GM21825 (cell line): Measurements from ENCODE around the gene AGL.
"Not testable (repeated sequence)": the region's sequence is repeated elsewhere in the genome, so short reads cannot be mapped to it uniquely, and the experiment has no call there.

ENCODE experiments used
- ATAC-seq: cut with Tn5 transposase; IDR thresholded peaks from one replicate; pipeline ENCODE4 v1.9.1; 2021; ENCODE audit warnings: mild to moderate bottlenecking, moderate library complexity; ENCODE audit not compliant: unreplicated experiment

Gene AGL

DNA sequence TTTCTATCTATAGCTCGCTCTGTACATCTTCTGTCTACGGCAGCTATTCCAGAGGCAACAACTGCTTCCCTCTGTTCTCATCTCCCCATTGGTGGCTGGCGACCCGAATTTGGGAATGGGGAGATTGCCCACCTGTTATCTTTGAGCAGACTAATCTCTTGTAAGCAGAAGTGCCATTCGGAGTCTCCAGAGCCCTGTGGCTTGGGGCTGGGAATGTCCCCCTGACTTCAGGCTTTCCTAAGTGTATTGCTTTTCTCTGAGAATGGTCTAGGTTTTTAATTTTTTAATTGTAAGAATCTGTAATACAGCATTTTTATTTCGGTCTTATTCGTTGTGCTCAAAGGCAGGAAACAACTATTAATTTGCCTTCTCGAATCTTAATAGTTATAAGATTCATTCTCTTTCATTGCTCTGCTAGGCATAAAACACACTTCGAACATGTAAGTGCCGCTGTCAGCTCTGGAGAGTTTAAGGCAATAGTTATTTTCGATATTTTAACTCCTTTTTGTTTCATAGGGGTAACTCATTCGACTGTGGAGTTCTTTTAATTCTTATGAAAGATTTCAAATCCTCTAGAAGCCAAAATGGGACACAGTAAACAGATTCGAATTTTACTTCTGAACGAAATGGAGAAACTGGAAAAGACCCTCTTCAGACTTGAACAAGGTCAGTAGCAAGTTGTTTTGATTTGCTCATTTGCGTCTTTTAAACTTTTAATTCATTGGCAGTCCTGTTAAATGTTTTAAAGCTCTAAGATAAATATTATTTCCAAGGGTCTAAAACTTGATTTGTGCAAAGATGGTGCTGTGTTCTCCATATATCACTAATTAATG is 514 bp downstream of the AGL start:
- peak; percentile 12 for ATAC-seq

DNA sequence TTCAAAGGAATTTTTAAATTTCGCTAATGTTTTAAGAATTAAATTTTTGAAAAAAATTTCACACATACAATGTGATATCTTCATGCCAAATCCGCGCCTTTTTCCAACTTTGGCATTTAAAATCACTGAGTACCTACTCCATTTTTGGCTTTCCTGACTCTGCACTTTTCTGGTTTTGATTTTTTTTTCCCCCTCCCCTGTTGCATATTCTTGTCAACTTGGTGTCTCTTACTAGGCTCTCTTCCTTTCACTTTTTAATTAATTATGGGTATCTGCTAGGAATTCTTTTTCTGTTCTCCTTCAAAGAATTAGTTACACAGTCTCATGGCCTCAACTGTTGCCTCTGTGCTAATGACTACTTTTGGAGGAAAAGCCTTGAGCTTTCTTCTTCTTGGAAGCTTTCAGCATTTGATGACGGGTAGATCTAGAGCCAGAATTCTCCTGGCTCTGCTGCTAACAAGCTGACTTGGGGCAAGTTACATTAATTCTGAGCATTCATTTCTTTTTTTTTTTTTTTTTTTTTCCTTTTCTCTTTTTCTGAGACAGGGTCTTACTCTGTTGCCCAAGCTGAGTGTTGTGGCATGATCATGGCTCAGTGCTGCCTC is 1.8 kb downstream of the AGL start:
- no peak for ATAC-seq

DNA sequence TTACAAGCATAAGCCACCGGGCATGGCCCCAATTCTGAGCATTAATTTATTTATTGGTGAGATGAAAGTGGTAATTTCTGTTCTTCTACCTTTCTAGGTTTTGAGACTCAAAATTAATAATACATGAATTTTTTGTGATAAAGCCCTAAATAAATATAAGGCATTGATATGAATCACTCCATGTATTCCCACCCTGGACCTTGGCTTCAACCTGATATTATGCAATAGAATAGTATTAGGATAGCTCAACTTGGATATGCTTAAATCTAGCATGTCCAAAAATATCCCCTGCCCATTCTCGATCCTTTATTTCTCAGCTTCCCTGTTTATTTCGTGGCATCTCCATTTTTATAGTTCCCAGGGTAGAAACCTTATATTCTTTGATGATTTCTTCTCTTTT is 2.5 kb downstream of the AGL start:
- no peak for ATAC-seq

DNA sequence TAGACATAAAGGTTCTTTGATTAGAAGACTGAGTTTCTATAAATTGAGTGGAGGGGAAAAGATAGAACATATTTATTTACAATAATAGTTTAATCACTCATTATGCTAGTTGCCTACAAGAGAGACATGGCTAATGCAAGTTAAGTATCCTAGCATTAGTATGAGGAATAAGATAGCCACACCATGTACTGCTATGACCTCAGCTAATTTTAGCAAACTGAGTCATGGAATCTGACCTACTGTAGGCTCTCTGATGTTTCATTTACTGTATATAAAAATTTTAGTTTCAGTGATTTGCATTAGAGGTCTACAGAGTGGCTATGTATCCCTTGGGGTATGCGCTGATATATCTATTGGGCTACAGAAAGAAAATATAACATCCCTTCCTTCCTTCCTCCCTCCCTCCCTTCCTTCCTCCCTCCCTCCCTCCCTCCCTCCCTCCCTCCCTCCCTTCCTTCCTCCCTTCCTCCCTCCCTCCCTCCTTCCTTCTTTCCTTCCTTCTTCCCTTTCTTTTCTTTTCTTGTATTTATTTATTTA is 5.8 kb downstream of the AGL start:
- no peak for ATAC-seq

- ATAC-seq, result not testable (repeated sequence)
Measured at GRCh38 chr1:99857041-99857440, 6.9 kb downstream of the AGL start.

DNA sequence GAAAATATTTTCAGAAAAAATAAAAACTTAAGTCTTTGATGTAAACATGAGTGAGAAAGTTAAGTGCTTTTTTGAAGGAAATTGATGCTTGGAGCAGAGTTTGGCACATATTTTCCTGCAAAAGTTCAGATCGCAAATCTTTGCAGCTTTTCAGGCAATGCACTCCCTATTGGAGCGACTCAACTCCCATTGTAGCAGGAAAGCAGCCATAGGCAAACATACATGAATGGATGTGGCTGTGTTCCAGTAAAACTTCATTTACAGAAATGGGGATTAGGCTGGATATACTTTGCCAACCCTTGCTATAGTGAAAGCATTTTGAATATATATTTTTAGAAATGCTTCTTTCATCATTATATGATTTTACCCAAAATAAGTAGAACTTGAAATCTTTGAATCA is 8.1 kb downstream of the AGL start:
- ATAC-seq, result no peak

DNA sequence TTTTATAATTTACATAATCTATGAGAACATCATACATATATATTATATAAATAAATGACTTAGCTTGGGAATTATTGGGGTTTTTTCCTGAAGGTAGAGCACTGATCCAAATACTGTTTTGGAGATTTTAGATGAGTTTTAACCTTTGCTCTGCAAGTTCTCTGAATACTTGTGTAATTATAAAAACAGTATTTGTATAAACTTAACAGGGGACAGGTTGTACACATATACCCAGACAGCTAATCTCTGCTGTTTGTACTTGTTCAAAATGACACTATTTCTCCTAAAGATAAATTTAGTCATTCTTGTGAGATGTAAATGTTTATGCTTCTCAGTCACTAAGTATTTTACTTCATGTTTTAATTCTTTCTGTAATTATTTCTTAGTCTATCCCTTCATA is 8.7 kb downstream of the AGL start:
- ATAC-seq, result no peak

GRCh38 chr1:99860703-99861102 is 10.5 kb downstream of the AGL start:
- no peak for ATAC-seq

DNA sequence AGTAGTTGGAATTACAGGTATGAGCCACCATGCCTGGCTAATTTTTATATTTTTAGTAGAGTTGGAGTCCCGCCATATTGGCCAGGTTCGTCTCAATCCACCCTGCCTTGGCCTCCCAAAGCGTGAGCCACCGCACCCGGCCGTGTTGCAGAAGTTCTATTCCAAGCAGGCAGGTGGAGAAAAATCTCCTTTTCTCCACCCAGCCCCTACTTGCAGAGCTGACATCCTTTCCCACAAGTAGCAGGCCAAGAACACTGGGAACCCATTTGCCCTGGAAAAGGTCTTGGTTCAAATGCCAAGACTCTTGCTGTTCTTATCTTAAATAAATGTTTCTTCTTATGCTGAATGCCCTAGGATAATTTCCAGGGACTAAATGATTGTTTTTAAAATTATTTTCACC is 17.5 kb downstream of the AGL start:
- ATAC-seq, result no peak

GRCh38 chr1:99869304-99869703 is 19.1 kb downstream of the AGL start:
- no peak for ATAC-seq

GRCh38 chr1:99869723-99870122 is 19.6 kb downstream of the AGL start:
- no peak for ATAC-seq

- ATAC-seq, result no peak
Measured at GRCh38 chr1:99872063-99872462, 21.9 kb downstream of the AGL start.

DNA sequence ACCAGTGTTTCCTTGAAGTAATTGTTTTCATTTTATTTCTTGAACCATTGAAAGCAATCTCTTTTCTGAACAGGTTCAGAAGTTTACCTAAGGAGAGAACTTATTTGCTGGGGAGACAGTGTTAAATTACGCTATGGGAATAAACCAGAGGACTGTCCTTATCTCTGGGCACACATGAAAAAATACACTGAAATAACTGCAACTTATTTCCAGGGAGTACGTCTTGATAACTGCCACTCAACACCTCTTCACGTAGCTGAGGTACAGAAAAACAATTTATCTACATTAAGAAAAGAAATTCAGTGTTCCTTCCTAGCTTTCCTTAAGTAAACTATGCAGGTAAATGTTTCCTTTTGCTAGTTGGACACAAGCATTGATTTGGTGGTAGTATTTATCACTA is 27.4 kb downstream of the AGL start:
- no peak for ATAC-seq

- no peak for ATAC-seq
Measured at GRCh38 chr1:99886179-99886578, 36.0 kb downstream of the AGL start.

DNA sequence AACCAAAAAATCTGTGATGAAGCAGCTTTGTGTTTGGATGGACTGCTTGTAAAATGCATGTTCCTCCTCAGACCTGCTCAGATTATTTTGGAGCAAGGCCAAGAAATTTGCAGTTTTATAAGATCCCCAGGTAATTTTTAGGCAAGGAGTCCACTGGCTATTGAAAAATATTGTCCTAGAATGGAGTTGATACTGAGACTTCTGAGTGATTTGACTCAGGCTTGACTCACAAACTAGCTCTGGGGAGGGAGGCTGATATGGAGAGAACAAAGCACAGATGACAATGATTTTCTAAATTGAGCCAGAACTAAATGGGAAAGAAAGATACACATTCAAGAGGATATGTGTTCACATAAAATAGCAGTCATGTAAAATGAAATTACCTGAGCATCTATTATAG is 36.7 kb downstream of the AGL start:
- no peak for ATAC-seq

DNA sequence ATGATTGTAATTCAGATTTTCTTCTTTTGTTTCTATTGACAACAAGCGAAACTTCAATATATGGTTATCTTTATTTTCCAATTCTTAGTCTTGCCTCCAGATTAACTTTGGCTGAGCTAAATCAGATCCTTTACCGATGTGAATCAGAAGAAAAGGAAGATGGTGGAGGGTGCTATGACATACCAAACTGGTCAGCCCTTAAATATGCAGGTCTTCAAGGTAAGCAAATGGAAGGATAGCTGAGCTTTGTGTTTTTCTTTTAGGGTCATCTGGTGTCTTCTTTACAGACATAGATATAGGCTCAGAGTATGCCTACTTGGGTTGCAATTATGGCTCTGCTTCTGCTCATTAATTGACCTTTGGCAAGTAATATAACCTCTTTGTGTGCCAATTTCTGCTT is 37.7 kb downstream of the AGL start:
- no peak for ATAC-seq

DNA sequence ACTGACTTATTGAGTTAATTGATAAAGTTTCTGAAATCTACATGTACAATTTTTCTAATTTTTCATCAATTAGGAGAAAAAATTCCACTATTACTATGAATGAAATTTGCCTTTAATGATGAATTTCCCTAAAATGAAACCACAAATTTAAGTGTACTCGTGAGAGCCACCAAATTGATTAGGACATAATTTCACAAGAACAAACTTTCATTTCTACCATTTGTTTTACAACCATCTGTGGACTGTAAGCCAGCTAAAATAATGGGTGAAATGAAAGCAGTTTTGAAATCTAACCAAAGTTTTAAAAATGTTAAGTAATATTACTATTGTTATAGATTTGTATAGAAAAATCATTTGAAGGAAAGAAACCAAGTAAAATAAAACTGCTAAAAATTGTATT is 41.8 kb downstream of the AGL start:
- no peak for ATAC-seq

DNA sequence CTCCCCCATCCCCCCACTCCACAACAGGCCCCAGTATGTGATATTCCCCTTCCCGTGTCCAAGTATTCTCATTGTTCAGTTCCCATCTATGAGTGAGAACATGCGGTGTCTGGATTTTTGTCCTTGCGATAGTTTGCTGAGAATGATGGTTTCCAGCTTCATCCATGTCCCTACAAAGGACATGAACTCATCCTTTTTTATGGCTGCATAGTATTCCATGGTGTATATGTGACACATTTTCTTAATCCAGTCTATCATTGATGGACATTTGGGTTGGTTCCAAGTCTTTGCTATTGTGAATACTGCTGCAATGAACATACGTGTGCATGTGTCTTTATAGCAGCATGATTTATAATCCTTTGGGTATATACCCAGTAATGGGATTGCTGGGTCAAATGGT is 53.1 kb downstream of the AGL start:
- not testable (repeated sequence) for ATAC-seq

GRCh38 chr1:99906535-99906934 is 56.4 kb downstream of the AGL start:
- ATAC-seq, result no peak

DNA sequence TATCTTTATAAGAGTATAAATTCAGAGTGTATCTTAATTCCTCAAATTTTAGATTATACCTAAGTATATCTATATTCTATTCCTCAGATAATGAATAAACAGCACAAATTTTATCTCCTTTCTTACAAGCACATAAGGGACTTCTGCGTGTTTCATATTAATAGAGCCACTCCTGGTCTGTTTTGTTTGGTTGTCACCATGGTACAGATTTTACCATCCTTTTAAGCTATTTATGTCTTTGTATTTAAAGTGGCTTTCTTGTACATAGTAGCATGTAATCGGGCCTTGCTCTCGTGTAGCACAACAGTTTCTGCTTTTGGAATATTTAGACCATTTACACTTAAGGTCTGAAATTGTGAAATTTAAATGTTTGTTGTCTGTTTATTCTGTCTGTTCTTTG is 67.1 kb downstream of the AGL start:
- ATAC-seq, result no peak

GRCh38 chr1:99919220-99919619 is 69.1 kb downstream of the AGL start:
- no peak for ATAC-seq

GRCh38 chr1:99934801-99935200 is 84.6 kb downstream of the AGL start:
- no peak for ATAC-seq
